HG03439 (cell line): ENCODE data around the gene SLC24A3.

Experiments used
- ATAC-seq: cut with Tn5 transposase; IDR thresholded peaks from one replicate; pipeline ENCODE4 v1.9.1; 2021; ENCODE audit warnings: mild to moderate bottlenecking, moderate library complexity; ENCODE audit not compliant: unreplicated experiment

The SLC24A3 gene

DNA sequence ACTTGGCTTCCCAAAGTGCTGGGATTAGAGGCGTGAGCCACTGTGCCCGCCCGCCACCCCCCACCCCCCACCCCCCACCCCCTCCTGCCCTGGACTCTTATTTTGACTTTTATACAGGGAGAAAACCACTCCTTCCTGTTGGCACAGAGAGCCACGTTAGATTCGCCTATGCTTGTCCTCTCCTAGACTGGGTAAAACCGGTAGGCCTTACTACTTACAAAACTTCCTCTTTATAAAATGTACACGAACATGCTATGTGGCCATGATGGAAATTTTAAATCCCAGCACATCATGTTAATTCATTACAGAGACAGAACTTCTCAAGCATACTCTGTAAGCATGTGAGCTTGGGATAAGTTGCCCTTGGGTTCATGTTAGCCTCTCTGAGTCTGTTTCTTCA, 124.2 kb downstream of the SLC24A3 start:
- ATAC-seq, result no peak

- no peak for ATAC-seq
Observed at GRCh38 chr20:19338380-19338779, 125.9 kb downstream of the SLC24A3 start.

GRCh38 chr20:19338960-19339359, 126.5 kb downstream of the SLC24A3 start:
- ATAC-seq, result no peak

DNA sequence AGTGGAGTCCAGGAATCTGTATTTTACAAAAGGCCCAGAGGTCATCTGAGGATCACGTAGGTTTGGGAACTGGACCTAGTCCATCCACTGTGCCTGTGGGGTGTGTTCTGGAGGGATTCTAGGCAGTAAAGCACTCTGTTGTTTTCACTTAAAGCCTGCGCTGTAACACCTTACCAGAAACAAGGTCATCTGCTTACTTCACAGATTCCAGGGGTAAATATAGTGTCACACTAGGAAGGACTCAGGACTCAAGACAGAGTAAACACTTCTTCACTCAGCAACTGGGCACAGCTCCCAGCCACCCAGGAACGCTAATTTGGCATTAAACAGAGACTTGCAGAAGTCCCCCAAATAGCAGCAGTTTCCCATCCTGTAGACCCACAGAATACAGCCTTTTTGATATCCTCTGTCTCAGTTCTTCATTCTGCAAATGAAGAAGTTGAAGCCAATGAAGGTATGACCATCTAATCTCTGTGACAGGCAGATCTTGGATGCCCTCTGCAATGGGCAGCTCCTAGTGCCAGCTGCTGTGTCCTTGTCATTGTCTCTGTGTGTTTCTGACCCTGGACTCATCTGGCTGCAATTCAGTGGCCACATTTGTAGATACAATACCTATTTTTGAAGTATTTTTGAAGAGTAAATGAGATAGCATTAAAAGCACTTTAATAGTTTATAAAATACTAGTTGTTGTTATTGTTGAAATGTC, 129.1 kb downstream of the SLC24A3 start:
- no peak for ATAC-seq

GRCh38 chr20:19344341-19344740, 131.9 kb downstream of the SLC24A3 start:
- no peak for ATAC-seq

- peak; percentile 72 for ATAC-seq
Observed at GRCh38 chr20:19347943-19348456, 135.6 kb downstream of the SLC24A3 start.

DNA sequence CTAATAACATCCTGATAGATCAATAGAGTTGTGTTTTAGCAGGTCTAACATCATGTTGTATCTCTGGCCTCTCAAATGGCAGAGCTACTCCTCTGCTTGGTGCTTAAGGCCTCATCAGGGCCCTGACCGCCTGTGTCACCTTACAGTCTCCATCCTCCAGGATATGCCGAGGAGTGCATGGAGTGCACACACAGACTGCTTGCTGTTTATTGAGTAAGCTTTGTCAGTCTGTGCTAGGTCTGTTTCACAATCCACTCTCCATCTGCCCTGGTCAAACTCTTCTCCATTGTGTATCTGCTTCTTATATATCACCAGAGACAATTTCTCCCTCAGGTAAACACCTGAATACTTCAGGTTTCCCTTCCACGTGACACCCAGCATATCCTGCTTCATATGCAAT, 136.1 kb downstream of the SLC24A3 start:
- ATAC-seq, result no peak

DNA sequence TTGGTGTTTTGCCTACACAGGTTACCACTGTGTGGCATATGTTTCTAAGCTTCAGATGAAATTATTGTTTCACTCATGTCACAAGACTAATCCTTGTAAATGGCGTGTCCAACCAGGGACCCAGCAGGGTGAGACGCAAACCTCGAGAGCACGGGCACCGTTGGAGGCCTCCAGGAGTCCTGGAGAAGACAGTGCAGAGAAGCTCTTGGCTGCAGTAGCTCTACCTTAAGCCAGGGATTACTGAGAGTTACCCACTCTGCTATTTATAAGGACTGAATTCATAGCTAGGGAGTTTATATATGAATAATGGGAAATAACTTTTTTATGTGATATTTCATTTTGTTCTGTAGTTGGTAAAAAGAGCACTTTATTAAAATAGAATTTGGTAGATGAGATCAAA, 137.4 kb downstream of the SLC24A3 start:
- ATAC-seq, result no peak

GRCh38 chr20:19351542-19351941, 139.1 kb downstream of the SLC24A3 start:
- no peak for ATAC-seq

GRCh38 chr20:19354950-19355349, 142.5 kb downstream of the SLC24A3 start:
- ATAC-seq, result no peak

GRCh38 chr20:19361790-19362189, 149.3 kb downstream of the SLC24A3 start:
- ATAC-seq, result no peak

DNA sequence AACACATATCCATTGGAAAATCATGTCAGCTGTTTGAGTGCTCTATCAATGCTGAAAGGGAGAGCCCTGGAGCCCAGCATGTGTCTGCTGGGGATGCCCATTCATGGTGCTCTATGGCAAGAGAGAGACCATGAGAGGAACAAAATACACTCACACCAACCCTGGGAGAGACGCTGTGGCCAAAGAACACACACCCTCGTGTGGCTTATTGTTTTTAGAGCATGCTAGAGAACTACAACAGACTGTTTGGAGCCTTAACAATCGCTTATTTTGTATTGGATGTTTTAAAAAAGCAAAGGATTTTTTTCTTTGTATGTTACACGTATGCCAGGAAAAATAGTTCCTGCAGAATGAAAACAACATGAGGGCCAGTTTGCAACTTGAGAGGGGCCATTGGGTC, 151.0 kb downstream of the SLC24A3 start:
- ATAC-seq, result no peak

- ATAC-seq, result no peak
Observed at GRCh38 chr20:19367591-19367990, 155.1 kb downstream of the SLC24A3 start.

GRCh38 chr20:19368351-19368750, 155.9 kb downstream of the SLC24A3 start:
- ATAC-seq, result no peak

- ATAC-seq, result no peak
Observed at GRCh38 chr20:19370076-19371075, 157.9 kb downstream of the SLC24A3 start.

- ATAC-seq, result no peak
Observed at GRCh38 chr20:19371112-19371511, 158.7 kb downstream of the SLC24A3 start.

DNA sequence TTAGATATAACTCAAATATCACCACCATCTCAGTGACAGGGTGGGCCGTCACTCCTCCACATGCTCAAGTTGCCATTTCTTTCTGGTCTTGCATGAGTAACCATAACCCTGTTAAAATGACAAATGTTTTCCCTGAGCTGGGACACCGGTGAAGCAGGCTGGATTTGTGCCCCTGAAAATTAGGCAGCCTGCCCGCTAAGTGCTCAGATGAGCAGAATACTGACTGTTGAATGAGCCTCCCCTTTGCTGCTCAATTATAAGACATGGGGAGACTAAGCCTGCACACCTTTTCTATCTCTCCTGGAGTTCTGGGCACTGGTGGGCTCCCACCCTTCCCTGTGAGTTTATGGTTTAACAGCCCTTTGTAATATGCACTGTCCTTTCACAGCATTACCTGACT, 161.8 kb downstream of the SLC24A3 start:
- ATAC-seq, result no peak

GRCh38 chr20:19375395-19375794, 163.0 kb downstream of the SLC24A3 start:
- no peak for ATAC-seq

DNA sequence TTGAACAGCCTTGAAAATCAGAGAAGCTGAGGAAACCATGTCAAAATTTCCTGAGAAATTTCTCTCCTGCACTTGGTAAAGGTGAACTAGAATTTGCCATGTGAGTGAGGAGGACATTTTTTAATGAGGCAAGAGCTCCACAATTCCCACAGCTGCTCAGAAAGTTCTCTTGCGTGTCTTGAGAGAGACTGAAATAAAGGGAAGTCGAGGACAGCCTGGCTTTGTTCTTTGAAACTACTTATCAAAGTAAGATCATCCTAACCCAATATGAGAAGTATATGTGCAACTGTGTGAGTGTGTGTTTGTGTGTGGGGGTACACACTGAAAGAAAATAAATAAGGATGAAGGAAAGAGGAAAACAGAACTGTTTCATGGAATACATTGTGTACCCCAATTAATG, 163.4 kb downstream of the SLC24A3 start:
- no peak for ATAC-seq

DNA sequence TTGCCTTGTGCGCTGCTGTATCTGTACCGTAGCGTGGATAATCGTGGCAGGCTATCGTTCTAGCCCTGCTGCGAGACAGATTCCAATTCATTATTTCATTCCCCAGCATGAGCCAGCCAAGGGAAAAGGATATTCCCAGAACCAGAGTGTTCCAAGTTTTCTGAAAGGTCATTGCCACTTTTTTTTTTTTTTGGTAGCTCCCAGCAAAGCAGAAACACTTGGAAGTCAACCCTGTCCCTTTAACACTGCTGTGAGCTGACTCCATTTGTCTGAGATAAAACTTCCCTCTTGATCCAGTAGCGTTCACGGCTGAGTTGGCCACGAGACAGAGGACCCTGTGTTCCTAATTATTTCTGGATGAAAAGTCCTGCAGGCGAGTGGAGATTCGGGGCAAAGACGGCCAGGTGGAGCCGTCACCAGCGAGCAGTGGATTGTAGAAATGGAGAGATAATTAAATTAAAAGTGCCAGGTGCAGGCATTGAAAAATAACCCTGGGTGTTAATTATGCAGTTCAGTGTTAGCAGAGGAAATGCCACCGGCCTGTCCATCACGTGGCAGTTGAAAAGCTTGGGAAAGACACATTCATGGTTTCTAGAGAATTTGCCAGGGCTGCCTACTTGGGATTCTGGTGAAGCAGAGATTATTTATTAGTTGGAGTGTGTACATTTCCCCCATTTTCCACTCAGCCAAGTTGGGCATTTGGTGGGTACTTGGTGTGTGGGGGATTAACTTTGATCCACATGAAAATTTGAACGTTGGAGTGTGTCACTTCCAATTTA, 164.2 kb downstream of the SLC24A3 start:
- ATAC-seq, result no peak

- ATAC-seq, result no peak
Observed at GRCh38 chr20:19378058-19378457, 165.6 kb downstream of the SLC24A3 start.
